ENCODE data around the gene PYGB.
"Not testable (repeated sequence)": the region's sequence is repeated elsewhere in the genome, so short reads cannot be mapped to it uniquely, and the experiment has no call there.

The PYGB gene

GRCh38 chr20:25325073-25325472 lies 77.2 kb downstream of the PYGB start:
- TF ChIP-seq, protein P1, sequence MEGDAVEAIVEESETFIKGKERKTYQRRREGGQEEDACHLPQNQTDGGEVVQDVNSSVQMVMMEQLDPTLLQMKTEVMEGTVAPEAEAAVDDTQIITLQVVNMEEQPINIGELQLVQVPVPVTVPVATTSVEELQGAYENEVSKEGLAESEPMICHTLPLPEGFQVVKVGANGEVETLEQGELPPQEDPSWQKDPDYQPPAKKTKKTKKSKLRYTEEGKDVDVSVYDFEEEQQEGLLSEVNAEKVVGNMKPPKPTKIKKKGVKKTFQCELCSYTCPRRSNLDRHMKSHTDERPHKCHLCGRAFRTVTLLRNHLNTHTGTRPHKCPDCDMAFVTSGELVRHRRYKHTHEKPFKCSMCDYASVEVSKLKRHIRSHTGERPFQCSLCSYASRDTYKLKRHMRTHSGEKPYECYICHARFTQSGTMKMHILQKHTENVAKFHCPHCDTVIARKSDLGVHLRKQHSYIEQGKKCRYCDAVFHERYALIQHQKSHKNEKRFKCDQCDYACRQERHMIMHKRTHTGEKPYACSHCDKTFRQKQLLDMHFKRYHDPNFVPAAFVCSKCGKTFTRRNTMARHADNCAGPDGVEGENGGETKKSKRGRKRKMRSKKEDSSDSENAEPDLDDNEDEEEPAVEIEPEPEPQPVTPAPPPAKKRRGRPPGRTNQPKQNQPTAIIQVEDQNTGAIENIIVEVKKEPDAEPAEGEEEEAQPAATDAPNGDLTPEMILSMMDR (IDR thresholded peaks at IDR 0.05; ENCODE audit: insufficient read depth, missing control alignments): no peak
- FAIRE-seq: no peak
- no peak for DNase-seq (ENCODE audit: insufficient read length, low spot score)

DNA sequence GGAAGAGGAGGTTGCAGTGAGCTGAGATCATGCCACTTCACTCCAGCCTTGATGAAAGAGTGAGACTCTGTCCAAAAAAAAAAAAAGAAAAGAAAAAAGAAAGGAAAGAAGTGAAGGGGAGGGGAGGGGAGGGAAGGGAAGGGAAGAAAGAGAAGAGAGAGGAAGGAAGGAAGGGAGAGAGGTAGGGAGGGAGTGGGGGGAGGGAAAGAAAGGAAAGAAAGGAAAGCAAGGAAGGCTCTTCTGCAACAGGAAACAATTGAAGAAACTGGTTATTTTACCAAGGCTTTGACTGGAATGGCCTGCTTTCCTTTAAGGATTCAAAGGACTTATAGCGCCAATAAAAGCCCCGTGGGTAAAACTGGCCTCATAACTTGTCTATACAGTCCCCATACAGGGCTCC lies 78.1 kb downstream of the PYGB start:
- TF ChIP-seq, protein P1 (IDR thresholded peaks at IDR 0.05; ENCODE audit: insufficient read depth, missing control alignments): no peak
- DNase-seq (ENCODE audit: insufficient read length, low spot score): no peak
- no peak for FAIRE-seq

- TF ChIP-seq, protein P1 (IDR thresholded peaks at IDR 0.05; ENCODE audit: insufficient read depth, missing control alignments): no peak
- FAIRE-seq (no peak), DNase-seq (ENCODE audit: insufficient read length, low spot score) (no peak)
Observed at GRCh38 chr20:25327521-25328235, 79.8 kb downstream of the PYGB start.

DNA sequence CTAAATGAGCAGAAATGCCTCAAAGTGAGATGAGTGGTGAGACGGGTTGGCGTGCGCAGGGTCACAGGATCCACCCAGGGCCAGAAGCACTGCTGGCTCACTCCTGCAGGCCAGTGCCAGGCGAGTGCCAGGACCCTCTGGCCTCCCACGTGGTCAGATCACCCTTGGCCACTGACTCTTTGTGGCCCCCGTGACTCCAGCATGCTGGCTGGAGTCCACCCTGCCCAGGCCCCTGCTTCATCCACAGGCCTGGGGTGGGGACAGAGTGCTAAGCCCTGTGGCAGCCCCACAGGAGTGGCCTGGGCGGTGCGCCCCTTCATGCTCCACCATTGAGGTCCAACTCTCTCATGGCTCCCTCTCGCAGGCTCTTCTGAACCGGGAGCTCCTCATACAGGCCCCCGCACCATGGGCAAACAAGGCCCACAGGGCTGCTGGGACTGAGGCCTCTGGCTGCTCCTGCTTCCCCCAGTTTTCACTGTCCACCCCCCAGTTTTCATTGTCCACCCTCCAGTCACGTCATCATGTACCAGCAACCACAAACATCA lies 81.1 kb downstream of the PYGB start:
- FAIRE-seq: no peak
- DNase-seq (ENCODE audit: insufficient read length, low spot score): no peak
- TF ChIP-seq, protein P1 (IDR thresholded peaks at IDR 0.05; ENCODE audit: insufficient read depth, missing control alignments): no peak

GRCh38 chr20:25334972-25335371 lies 87.1 kb downstream of the PYGB start:
- DNase-seq (ENCODE audit: insufficient read length, low spot score); FAIRE-seq: not testable (repeated sequence)

GRCh38 chr20:25336561-25337422 lies 88.9 kb downstream of the PYGB start:
- no peak for FAIRE-seq
- TF ChIP-seq, protein P1 (IDR thresholded peaks at IDR 0.05; ENCODE audit: insufficient read depth, missing control alignments): peak; percentile 28
- DNase-seq (ENCODE audit: insufficient read length, low spot score): no peak

GRCh38 chr20:25338112-25339023 lies 90.5 kb downstream of the PYGB start:
- FAIRE-seq (no peak), DNase-seq (ENCODE audit: insufficient read length, low spot score) (no peak)
- TF ChIP-seq, protein P1 (IDR thresholded peaks at IDR 0.05; ENCODE audit: insufficient read depth, missing control alignments): no peak
